OCI-LY3 (cell line): Measurements from ENCODE around the gene GRIA2.

Source experiments
- H2AFZ ChIP-seq: fragments of 200-600, 300-600 bp; shearing (Covaris generic); 2 replicates; pipeline ENCODE4 v1.6.0; 2014; ENCODE audit warnings: antibody characterized with exemption, low read depth, low read length
- H3K27ac ChIP-seq: fragments of 200-600, 300-600 bp; sonication (generic); 2 replicates; pipeline ENCODE4 v1.5.1; 2014; ENCODE audit warnings: mild to moderate bottlenecking, low read length, moderate library complexity, mixed read lengths
- H3K27me3 ChIP-seq: fragments of 200-600, 300-600 bp; sonication (generic); 2 replicates; pipeline ENCODE4 v1.6.1; 2014; ENCODE audit warnings: low read depth, low read length, mixed read lengths
- H3K36me3 ChIP-seq: fragments of 200-600, 300-600 bp; sonication (generic); replicated peaks from 2 replicates; pipeline ENCODE3; 2014; ENCODE audit warnings: low read depth, low read length, mixed read lengths
- H3K4me1 ChIP-seq: fragments of 300-600, 200-600 bp; sonication (generic); 2 replicates; pipeline ENCODE4 v1.6.1; 2014; ENCODE audit warnings: low read length, mixed read lengths
- H3K4me2 ChIP-seq: fragments of 200-600, 300-600 bp; sonication (generic); 2 replicates; pipeline ENCODE4 v1.6.1; 2014; ENCODE audit warnings: low read length, mixed read lengths
- H3K4me3 ChIP-seq: fragments of 300-600, 200-600 bp; sonication (generic); 2 replicates; pipeline ENCODE4 v1.5.1; 2014; ENCODE audit warnings: antibody characterized with exemption, mild to moderate bottlenecking, low read length, moderate library complexity
- H3K79me2 ChIP-seq: fragments of 300-600, 200-600 bp; shearing (Covaris generic); 2 replicates; pipeline ENCODE4 v1.6.1; 2014; ENCODE audit warnings: mild to moderate bottlenecking, low read length, mixed read lengths
- H3K9ac ChIP-seq: fragments of 300-600, 200-600 bp; shearing (Covaris generic); 2 replicates; pipeline ENCODE4 v1.6.0; 2014; ENCODE audit warnings: mild to moderate bottlenecking, low read length, moderate library complexity
- H3K9me3 ChIP-seq: fragments of 200-600, 300-600 bp; shearing (Covaris generic); 2 replicates; pipeline ENCODE4 v1.6.1; 2014; ENCODE audit warnings: low read length, mixed read lengths; ENCODE audit not compliant: insufficient read depth
- H4K20me1 ChIP-seq: fragments of 200-600, 300-600 bp; sonication (generic); 2 replicates; pipeline ENCODE4 v1.6.1; 2016; ENCODE audit warnings: low read length, mixed read lengths; ENCODE audit not compliant: insufficient read depth
- CTCF ChIP-seq: fragments of 200-600, 300-600 bp; sonication (generic); IDR thresholded peaks from 2 replicates; pipeline ENCODE4 v1.5.1; 2014; ENCODE audit warnings: antibody characterized with exemption, low read length, low read depth
- EZH2phosphoT487 ChIP-seq: fragments of 200-600 bp; shearing (Covaris generic); IDR thresholded peaks from 2 replicates; pipeline ENCODE4 v1.6.1; 2018; ENCODE audit warnings: antibody characterized with exemption, mixed run types, low read depth

The GRIA2 gene

GRCh38 chr4:157357887-157358286 is 137.4 kb downstream of the GRIA2 start:
- H3K4me2 ChIP-seq, result no peak overlapping the region
- no peak overlapping the region for H3K4me3 ChIP-seq
- H3K4me1 ChIP-seq, result no peaks in the 10 kb centered on the region
- H4K20me1 ChIP-seq, result no peaks in the 10 kb centered on the region
- no peak overlapping the region for H2AFZ ChIP-seq
- no peak overlapping the region for H3K9ac ChIP-seq
- no peaks in the 10 kb centered on the region for H3K36me3 ChIP-seq
- no peaks in the 10 kb centered on the region for H3K79me2 ChIP-seq
- H3K27me3 ChIP-seq, result no peaks in the 10 kb centered on the region
- no peak overlapping the region for H3K27ac ChIP-seq
- H3K9me3 ChIP-seq, result no peaks in the 10 kb centered on the region
- no peak for TF ChIP-seq EZH2phosphoT487
- TF ChIP-seq CTCF, result no peak

GRCh38 chr4:157358439-157358838 is 137.9 kb downstream of the GRIA2 start:
- Histone ChIP-seq H3K27me3 (no peaks in the 10 kb centered on the region), H3K4me1 (no peaks in the 10 kb centered on the region), H3K4me2 (no peak overlapping the region), H3K4me3 (no peak overlapping the region), H3K9ac (no peak overlapping the region), H3K79me2 (no peaks in the 10 kb centered on the region), H3K27ac (no peak overlapping the region), H3K36me3 (no peaks in the 10 kb centered on the region), H2AFZ (no peak overlapping the region), H4K20me1 (no peaks in the 10 kb centered on the region), H3K9me3 (no peaks in the 10 kb centered on the region)
- TF ChIP-seq CTCF (no peak), EZH2phosphoT487 (no peak)

GRCh38 chr4:157358851-157359250 is 138.3 kb downstream of the GRIA2 start:
- Histone ChIP-seq H3K27me3 (no peaks in the 10 kb centered on the region), H3K79me2 (no peaks in the 10 kb centered on the region), H3K4me2 (no peak overlapping the region), H3K36me3 (no peaks in the 10 kb centered on the region), H3K27ac (no peak overlapping the region), H3K9me3 (no peaks in the 10 kb centered on the region), H2AFZ (no peak overlapping the region), H3K4me1 (no peaks in the 10 kb centered on the region), H4K20me1 (no peaks in the 10 kb centered on the region), H3K9ac (no peak overlapping the region), H3K4me3 (no peak overlapping the region)
- TF ChIP-seq CTCF (no peak), EZH2phosphoT487 (no peak)

GRCh38 chr4:157363360-157363759 is 142.8 kb downstream of the GRIA2 start:
- H3K36me3 ChIP-seq, result no peaks in the 10 kb centered on the region
- H3K27ac ChIP-seq, result no peak overlapping the region
- no peaks in the 10 kb centered on the region for H3K9me3 ChIP-seq
- H3K4me1 ChIP-seq, result no peaks in the 10 kb centered on the region
- H3K9ac ChIP-seq, result no peak overlapping the region
- no peaks in the 10 kb centered on the region for H3K79me2 ChIP-seq
- H2AFZ ChIP-seq, result peak overlapping the region; percentile 44
- H3K4me3 ChIP-seq, result no peak overlapping the region
- TF ChIP-seq EZH2phosphoT487, result no peak
- no peak overlapping the region for H3K4me2 ChIP-seq
- no peaks in the 10 kb centered on the region for H3K27me3 ChIP-seq
- no peaks in the 10 kb centered on the region for H4K20me1 ChIP-seq

- no peak overlapping the region for H3K4me2 ChIP-seq
- no peaks in the 10 kb centered on the region for H4K20me1 ChIP-seq
- H3K36me3 ChIP-seq, result no peaks in the 10 kb centered on the region
- H3K4me3 ChIP-seq, result no peak overlapping the region
- no peaks in the 10 kb centered on the region for H3K9me3 ChIP-seq
- no peaks in the 10 kb centered on the region for H3K4me1 ChIP-seq
- no peak overlapping the region for H2AFZ ChIP-seq
- H3K27me3 ChIP-seq, result no peaks in the 10 kb centered on the region
- H3K27ac ChIP-seq, result no peak overlapping the region
- no peaks in the 10 kb centered on the region for H3K79me2 ChIP-seq
- no peak overlapping the region for H3K9ac ChIP-seq
- no peak for TF ChIP-seq EZH2phosphoT487
- TF ChIP-seq CTCF, result no peak
These were observed 151.6 kb downstream of the GRIA2 start for GRCh38 chr4:157372154-157372553.
